GM10266 (cell line): ENCODE data around the gene KCNQ2.

Source experiments
- DNase-seq: peaks from one replicate; pipeline ENCODE4 v3.0.0; 2012; ENCODE audit errors: extremely low spot score
- TF ChIP-seq, protein P1 (sequence below): IDR thresholded peaks from 2 replicates; pipeline ENCODE4 v1.5.1; 2012; ENCODE audit warnings: mild to moderate bottlenecking, low read depth; ENCODE audit not compliant: control insufficient read depth, insufficient read depth; ENCODE audit errors: missing control alignments

The KCNQ2 gene

DNA sequence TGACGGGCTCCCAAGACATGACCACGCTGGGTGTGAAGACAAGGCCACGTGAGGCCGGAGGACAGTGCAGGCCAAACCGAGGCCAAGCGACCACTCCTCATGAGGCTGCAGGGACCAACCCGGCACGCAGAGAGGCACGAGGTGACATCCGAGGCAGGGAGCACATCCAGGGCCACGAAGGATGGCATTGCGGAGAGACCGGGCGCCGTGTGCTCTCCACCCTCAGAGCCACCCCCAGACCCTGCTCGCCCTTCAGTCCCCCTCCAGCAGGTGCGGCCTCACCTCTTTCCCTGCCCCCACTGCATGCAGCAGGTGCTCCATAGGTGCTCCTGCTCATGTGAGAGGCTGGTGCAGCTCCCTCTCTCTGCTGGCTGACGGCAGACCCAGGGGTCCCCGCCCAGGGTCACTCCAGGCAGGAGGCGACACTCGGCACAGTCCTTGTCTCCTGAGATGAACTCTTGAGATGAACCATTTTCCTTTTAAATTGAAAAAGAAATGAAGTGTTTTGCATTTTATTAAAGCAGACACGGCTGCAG is 77.5 kb downstream of the KCNQ2 start:
- no peak for DNase-seq
- TF ChIP-seq, protein P1, sequence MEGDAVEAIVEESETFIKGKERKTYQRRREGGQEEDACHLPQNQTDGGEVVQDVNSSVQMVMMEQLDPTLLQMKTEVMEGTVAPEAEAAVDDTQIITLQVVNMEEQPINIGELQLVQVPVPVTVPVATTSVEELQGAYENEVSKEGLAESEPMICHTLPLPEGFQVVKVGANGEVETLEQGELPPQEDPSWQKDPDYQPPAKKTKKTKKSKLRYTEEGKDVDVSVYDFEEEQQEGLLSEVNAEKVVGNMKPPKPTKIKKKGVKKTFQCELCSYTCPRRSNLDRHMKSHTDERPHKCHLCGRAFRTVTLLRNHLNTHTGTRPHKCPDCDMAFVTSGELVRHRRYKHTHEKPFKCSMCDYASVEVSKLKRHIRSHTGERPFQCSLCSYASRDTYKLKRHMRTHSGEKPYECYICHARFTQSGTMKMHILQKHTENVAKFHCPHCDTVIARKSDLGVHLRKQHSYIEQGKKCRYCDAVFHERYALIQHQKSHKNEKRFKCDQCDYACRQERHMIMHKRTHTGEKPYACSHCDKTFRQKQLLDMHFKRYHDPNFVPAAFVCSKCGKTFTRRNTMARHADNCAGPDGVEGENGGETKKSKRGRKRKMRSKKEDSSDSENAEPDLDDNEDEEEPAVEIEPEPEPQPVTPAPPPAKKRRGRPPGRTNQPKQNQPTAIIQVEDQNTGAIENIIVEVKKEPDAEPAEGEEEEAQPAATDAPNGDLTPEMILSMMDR, result no peak

GRCh38 chr20:63394069-63394919 is 78.2 kb downstream of the KCNQ2 start:
- TF ChIP-seq, protein P1, result no peak
- DNase-seq, result no peak

- TF ChIP-seq, protein P1, result no peak
- DNase-seq, result no peak
These were observed 78.9 kb downstream of the KCNQ2 start for GRCh38 chr20:63393566-63393965.

DNA sequence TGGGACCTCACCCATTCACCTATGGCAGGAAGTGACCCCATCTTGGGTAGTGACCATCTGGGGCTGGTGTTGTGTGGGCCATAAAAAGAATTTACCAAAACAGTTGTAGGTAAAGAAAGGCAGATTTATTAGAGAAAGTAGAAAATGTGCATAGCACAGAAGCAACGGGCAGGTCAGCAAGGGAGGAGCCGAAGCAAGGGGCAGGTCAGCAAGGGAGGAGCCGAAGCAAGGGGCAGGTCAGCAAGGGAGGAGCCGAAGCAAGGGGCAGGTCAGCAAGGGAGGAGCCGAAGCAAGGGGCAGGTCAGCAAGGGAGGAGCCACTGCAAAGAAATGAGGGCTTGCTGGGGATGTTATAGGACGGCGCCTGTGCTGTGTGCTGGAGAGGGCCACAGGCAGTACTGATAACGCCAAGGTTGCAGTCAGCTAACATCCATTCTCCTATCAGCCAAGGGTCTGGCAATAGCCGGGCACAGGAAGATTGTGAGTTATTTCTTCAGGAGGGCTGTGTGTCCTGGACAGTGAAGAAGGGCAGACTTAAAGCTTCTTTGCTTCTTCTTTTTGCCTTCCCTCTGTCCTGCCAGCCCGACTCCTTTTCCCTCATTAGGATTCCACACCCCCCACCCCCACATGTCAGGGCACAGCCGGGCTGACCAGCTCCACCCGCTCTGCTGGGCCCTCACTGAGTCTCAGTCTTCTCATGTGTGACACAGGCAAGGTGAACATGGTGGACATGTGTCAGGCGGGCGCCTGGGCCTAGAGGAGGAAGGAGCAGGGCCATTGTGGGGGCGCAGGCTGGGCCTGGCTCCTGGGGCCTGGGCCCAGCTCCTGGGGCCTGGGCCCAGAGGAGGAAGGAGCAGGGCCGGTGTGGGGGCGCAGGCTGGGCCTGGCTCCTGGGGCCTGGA is 79.7 kb downstream of the KCNQ2 start:
- DNase-seq, result no peak
- TF ChIP-seq, protein P1, result no peak

DNA sequence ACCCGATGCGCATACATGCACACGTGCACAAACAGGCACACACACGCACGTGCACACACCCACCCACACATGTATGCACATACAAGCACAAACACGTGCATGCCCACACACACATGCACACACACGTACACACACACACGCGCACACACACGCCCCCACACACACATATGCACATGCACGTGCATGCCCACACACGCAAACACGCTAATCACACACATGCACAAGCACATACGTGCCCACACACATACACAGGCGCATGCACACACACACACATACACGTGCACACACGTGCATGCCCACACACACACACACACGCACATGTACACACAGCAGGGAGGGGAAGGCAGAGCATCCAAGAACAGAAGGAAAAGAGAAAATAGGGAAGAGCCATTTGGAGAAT is 84.5 kb downstream of the KCNQ2 start:
- DNase-seq, result no peak
- TF ChIP-seq, protein P1, result no peak

- DNase-seq, result no peak
- TF ChIP-seq, protein P1, result no peak
These were observed 85.1 kb downstream of the KCNQ2 start for GRCh38 chr20:63387393-63387792.
